ENCODE results near the gene MPPED2. TPM values are rescaled to one million over a fixed set of nuclear protein-coding genes. Genes with fewer than 3 reads are reported as not detected.

The MPPED2 gene
- total and polyA plus RNA-seq, 2 of the 13 experiments (the other 11 are each of a cell fraction or from before 2014, with no cell fraction given), result not detected

DNA sequence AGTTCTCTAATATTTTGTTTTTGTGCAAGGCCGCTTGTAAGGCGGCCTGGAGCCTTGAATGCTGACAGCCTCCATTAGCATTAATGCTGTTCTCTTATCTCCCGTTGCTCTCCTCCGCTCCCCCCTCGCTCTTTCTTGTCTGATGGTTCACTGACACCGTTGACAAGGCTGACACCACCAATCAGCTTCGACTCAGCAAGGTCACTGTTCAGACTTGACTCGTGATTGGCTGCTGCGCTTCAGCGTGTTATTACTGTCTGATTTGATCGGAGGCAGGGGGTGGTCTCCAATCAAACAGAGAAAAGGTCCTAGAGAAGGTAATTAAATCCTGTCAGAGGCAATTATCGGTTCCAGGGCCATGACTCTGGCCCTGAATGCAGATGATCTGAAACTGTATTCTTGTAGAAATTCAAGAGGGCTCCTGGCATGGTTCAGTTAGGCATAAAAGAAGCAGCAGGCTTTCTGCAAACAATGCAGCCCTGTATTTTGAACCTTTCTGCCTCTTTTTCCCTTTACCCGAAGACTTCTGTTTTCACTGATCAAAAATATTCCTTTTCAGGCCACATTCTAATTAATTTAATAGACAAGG is 49.3 kb upstream of the MPPED2 start:
- 10% methylated on average over 13 of the region's 13 CpGs for whole genome bisulfite sequencing (ENCODE audit: low lambda C conversion rate)
- no peak for FAIRE-seq

GRCh38 chr11:30631148-30631547 is 45.0 kb upstream of the MPPED2 start:
- Histone ChIP-seq H3K4me1 (ENCODE audit: insufficient read depth, low read length) (no peaks in the 10 kb centered on the region), H3K36me3 (replicated peaks in 1 of 2; ENCODE audit: control insufficient read depth in 1 of 2, insufficient read depth in 2 of 2, low read length in 2 of 2) (no peaks in the 10 kb centered on the region), H3K9ac (ENCODE audit: insufficient read depth, low read depth, low read length) (no peak overlapping the region), H3K79me2 (ENCODE audit: insufficient read depth, low read length) (no peaks in the 10 kb centered on the region), H2AFZ (ENCODE audit: low read length) (no peak overlapping the region), H3K9me3 (ENCODE audit: low read length) (no peaks in the 10 kb centered on the region), H3K27ac (ENCODE audit: extremely low read length, insufficient read depth, low read length) (no peak overlapping the region), H3K4me3 (replicated peaks in 1 of 3; ENCODE audit: insufficient read depth in 1 of 3, low read depth in 2 of 3, low read length in 3 of 3) (no peak overlapping the region), H4K20me1 (ENCODE audit: insufficient read depth, low read length) (no peaks in the 10 kb centered on the region), H3K27me3 (ENCODE audit: control insufficient read depth in 1 of 2, insufficient read depth in 2 of 2, low read length in 2 of 2) (no peaks in the 10 kb centered on the region), H3K4me2 (ENCODE audit: low read depth, low read length) (no peak overlapping the region)
- ChIA-PET CTCF (ENCODE audit: low intra/inter-chr PET ratio, low total read pairs) (no interaction called here), POLR2A (no interaction called here)
- TF ChIP-seq KDM1A (CRISPR knock-in tag; IDR thresholded peaks at IDR 0.05), result no peak
- TF ChIP-seq, protein P1, sequence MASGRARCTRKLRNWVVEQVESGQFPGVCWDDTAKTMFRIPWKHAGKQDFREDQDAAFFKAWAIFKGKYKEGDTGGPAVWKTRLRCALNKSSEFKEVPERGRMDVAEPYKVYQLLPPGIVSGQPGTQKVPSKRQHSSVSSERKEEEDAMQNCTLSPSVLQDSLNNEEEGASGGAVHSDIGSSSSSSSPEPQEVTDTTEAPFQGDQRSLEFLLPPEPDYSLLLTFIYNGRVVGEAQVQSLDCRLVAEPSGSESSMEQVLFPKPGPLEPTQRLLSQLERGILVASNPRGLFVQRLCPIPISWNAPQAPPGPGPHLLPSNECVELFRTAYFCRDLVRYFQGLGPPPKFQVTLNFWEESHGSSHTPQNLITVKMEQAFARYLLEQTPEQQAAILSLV (CRISPR knock-in tag; IDR thresholded peaks at IDR 0.05; ENCODE audit: borderline replicate concordance), result no peak
- TF ChIP-seq HMGXB4 (CRISPR knock-in tag; IDR thresholded peaks at IDR 0.05; ENCODE audit: borderline replicate concordance in 1 of 2, low read depth in 1 of 2), result no peak
- no peak for TF ChIP-seq ZFP1 (CRISPR knock-in tag; IDR thresholded peaks at IDR 0.05)
- no peak for TF ChIP-seq ZNF552 (CRISPR knock-in tag; IDR thresholded peaks at IDR 0.05; ENCODE audit: borderline replicate concordance)
- no peak for TF ChIP-seq ISL2 (CRISPR knock-in tag; IDR thresholded peaks at IDR 0.05)
- intact Hi-C loops (cut with micrococcal nuclease; ENCODE audit: unreplicated experiment), result no loop called here
- BruUV-seq (replicated peaks), result no TSS peak
- 11% methylated on average over 3 of the region's 3 CpGs for WGBS (ENCODE audit: low lambda C conversion rate)
- no peak for FAIRE-seq
- DNase-seq (ENCODE audit: low spot score), result no peak
- in situ Hi-C loops (cut with HindIII; ENCODE audit: extremely low pct_ligation_motif_present, low pct_unique_long_range_greater_than_20kb), result no loop called here
- no peak for ATAC-seq

More for the DNA sequence above, 49.3 kb upstream of the MPPED2 start:
- in situ Hi-C loops (cut with HindIII; ENCODE audit: extremely low pct_ligation_motif_present, low pct_unique_long_range_greater_than_20kb), result no loop called here
- no peaks in the 10 kb centered on the region for H3K4me1 ChIP-seq (ENCODE audit: insufficient read depth, low read length)
- H3K4me3 ChIP-seq (replicated peaks in 1 of 3; ENCODE audit: insufficient read depth in 1 of 3, low read depth in 2 of 3, low read length in 3 of 3), result no peak overlapping the region
- DNase-seq (ENCODE audit: low spot score) (no peak), ATAC-seq (no peak)
- intact Hi-C loops (cut with micrococcal nuclease; ENCODE audit: unreplicated experiment), result no loop called here
- no peaks in the 10 kb centered on the region for H4K20me1 ChIP-seq (ENCODE audit: insufficient read depth, low read length)
- TF ChIP-seq ZNF772 (CRISPR knock-in tag; IDR thresholded peaks at IDR 0.05) (no peak), NFYB (CRISPR knock-in tag; IDR thresholded peaks at IDR 0.05) (peak; percentile 31; the same call in 1 of the 2 replicates), KMT2B (CRISPR knock-in tag; IDR thresholded peaks at IDR 0.05) (no peak)
- ChIA-PET POLR2A (no interaction called here), CTCF (ENCODE audit: low intra/inter-chr PET ratio, low total read pairs) (no interaction called here)
- H3K9ac ChIP-seq (ENCODE audit: insufficient read depth, low read depth, low read length), result no peak overlapping the region
- H3K9me3 ChIP-seq (ENCODE audit: low read length), result no peaks in the 10 kb centered on the region
- no peaks in the 10 kb centered on the region for H3K27me3 ChIP-seq (ENCODE audit: control insufficient read depth in 1 of 2, insufficient read depth in 2 of 2, low read length in 2 of 2)
- BruUV-seq (replicated peaks), result no TSS peak
- no peak overlapping the region for H3K4me2 ChIP-seq (ENCODE audit: low read depth, low read length)
- H2AFZ ChIP-seq (ENCODE audit: low read length), result no peak overlapping the region
- H3K27ac ChIP-seq (ENCODE audit: extremely low read length, insufficient read depth, low read length), result no peak overlapping the region
- H3K36me3 ChIP-seq (replicated peaks in 1 of 2; ENCODE audit: control insufficient read depth in 1 of 2, insufficient read depth in 2 of 2, low read length in 2 of 2), result no peaks in the 10 kb centered on the region
- no peaks in the 10 kb centered on the region for H3K79me2 ChIP-seq (ENCODE audit: insufficient read depth, low read length)
